SK-N-SH (cell line): ENCODE measurements around the gene TEPSIN. TPM values are rescaled to one million over a fixed set of nuclear protein-coding genes. Genes with fewer than 3 reads are reported as not detected.
A peak's percentile ranks its signal among the peaks of the same experiment; 100 is the strongest.

ENCODE experiments used
- CTCF ChIA-PET: fragments of 300-600, 350-600 bp; formaldehyde crosslinking; extraction: SDS; loops from one replicate; lab custom pipeline; 2021; lab: Yijun Ruan, JAX
- POLR2A ChIA-PET: fragments of 350-600 bp; sonication (Branson Sonifier 250); formaldehyde crosslinking; extraction: SDS; loops from one replicate; lab custom pipeline; 2020; ENCODE audit warnings: antibody characterized with exemption, inconsistent platforms; lab: Yijun Ruan, JAX
- DNase-seq: peaks from one replicate; pipeline ENCODE4 v3.0.0; 2012
- H2AFZ ChIP-seq: fragments of 200-600 bp; sonication (generic); 2 replicates; pipeline ENCODE4 v1.8.1; 2016; ENCODE audit warnings: antibody characterized with exemption, mild to moderate bottlenecking, low read depth
- H3F3A ChIP-seq: fragments of 200-600 bp; sonication (generic); replicated peaks from 2 replicates; pipeline ENCODE3; 2016; ENCODE audit warnings: antibody characterized with exemption, mild to moderate bottlenecking; ENCODE audit not compliant: insufficient read depth
- H3K27ac ChIP-seq, 2 experiments: fragments of 200-500 bp in 1 of 2; fragments of 200-600 bp in 1 of 2; sonication (Bioruptor generic) in 1 of 2; sonication (generic), shearing (Covaris generic) in 1 of 2; 2 replicates each; pipeline versions ENCODE4 v1.5.1 to v1.6.1; 2014 to 2016; ENCODE audit warnings: low read depth in 2 of 2, inconsistent platforms in 1 of 2, low read length in 1 of 2, mild to moderate bottlenecking in 1 of 2, mixed read lengths in 1 of 2
- H3K27me3 ChIP-seq: fragments of 200-600 bp; sonication (generic), shearing (Covaris generic); 2 replicates; pipeline ENCODE4 v1.6.1; 2016; ENCODE audit warnings: mixed run types; ENCODE audit not compliant: insufficient read depth
- H3K36me3 ChIP-seq, 2 experiments: fragments of 200-500 bp in 1 of 2; fragments of 200-600 bp in 1 of 2; sonication (Bioruptor generic) in 1 of 2; sonication (generic) in 1 of 2; replicated peaks in 1 of 2; 2 replicates each; pipeline versions ENCODE3 to v1.5.1; 2014 to 2016; ENCODE audit warnings: low read length in 1 of 2, mild to moderate bottlenecking in 1 of 2; ENCODE audit not compliant: insufficient read depth in 2 of 2, control insufficient read depth in 1 of 2
- H3K4me1 ChIP-seq, 2 experiments: fragments of 200-500 bp in 1 of 2; fragments of 200-600 bp in 1 of 2; sonication (Bioruptor generic) in 1 of 2; sonication (generic), shearing (Covaris generic) in 1 of 2; 2 replicates each; pipeline versions ENCODE4 v1.5.1 to v1.6.1; 2014 to 2016; ENCODE audit warnings: low read depth in 1 of 2, low read length in 1 of 2, mixed run types in 1 of 2; ENCODE audit not compliant: insufficient read depth in 2 of 2, control insufficient read depth in 1 of 2
- H3K4me2 ChIP-seq: fragments of 200-600 bp; sonication (generic), shearing (Covaris generic); 2 replicates; pipeline ENCODE4 v1.6.1; 2017; ENCODE audit warnings: mixed run types
- H3K4me3 ChIP-seq, 2 experiments: fragments of 200-500 bp in 1 of 2; fragments of 200-600 bp in 1 of 2; sonication (Bioruptor generic) in 1 of 2; sonication (generic), shearing (Covaris generic) in 1 of 2; 2 replicates each; pipeline versions ENCODE4 v1.5.1 to v1.8.1; 2014 to 2016; ENCODE audit warnings: low read depth in 2 of 2, inconsistent platforms in 1 of 2, low read length in 1 of 2, mild to moderate bottlenecking in 1 of 2, mixed read lengths in 1 of 2, moderate library complexity in 1 of 2
- H3K79me2 ChIP-seq: fragments of 200-600 bp; sonication (generic); 2 replicates; pipeline ENCODE4 v1.8.1; 2017; ENCODE audit warnings: mild to moderate bottlenecking; ENCODE audit not compliant: insufficient read depth
- H3K9ac ChIP-seq: fragments of 200-600 bp; sonication (generic); 2 replicates; pipeline ENCODE4 v1.6.1; 2017; ENCODE audit warnings: mixed run types
- H3K9me2 ChIP-seq: fragments of 200-600 bp; sonication (generic); 2 replicates; pipeline ENCODE4 v1.6.1; 2017; ENCODE audit warnings: mixed run types
- H3K9me3 ChIP-seq: fragments of 200-600 bp; sonication (generic); 2 replicates; pipeline ENCODE4 v1.6.1; 2017; ENCODE audit warnings: mixed run types, mild to moderate bottlenecking, moderate library complexity
- H4K20me1 ChIP-seq: fragments of 200-600 bp; sonication (generic); 2 replicates; pipeline ENCODE4 v1.6.1; 2017; ENCODE audit warnings: mild to moderate bottlenecking, mixed run types; ENCODE audit not compliant: insufficient read depth
- CTCF ChIP-seq: fragments of 200-600 bp; sonication (generic); IDR thresholded peaks from 2 replicates; pipeline ENCODE4 v1.6.1; 2017; ENCODE audit warnings: antibody characterized with exemption, mild to moderate bottlenecking, moderate library complexity
- EP300 ChIP-seq, 2 experiments: IDR thresholded peaks; 2 replicates each; pipeline versions ENCODE4 v1.4.0 to v1.6.1; 2012; ENCODE audit warnings: borderline replicate concordance in 1 of 2, low read depth in 1 of 2, low read length in 1 of 2
- FOSL2 ChIP-seq: IDR thresholded peaks from 2 replicates; pipeline ENCODE4 v1.4.0; 2012; ENCODE audit warnings: low read depth, mild to moderate bottlenecking, moderate library complexity, borderline replicate concordance
- FOXJ3 ChIP-seq: sonication (generic); formaldehyde crosslinking; IDR thresholded peaks from 2 replicates; pipeline ENCODE4 v1.5.1; 2020; ENCODE audit warnings: mild to moderate bottlenecking, missing genetic modification reagents
- MXI1 ChIP-seq: IDR thresholded peaks from 2 replicates; pipeline ENCODE4 v1.6.1; 2012; ENCODE audit warnings: mild to moderate bottlenecking, low read depth, low read length, improper control_type of control experiment
- NFIC ChIP-seq: IDR thresholded peaks from 2 replicates; pipeline ENCODE4 v1.4.0; 2012; ENCODE audit warnings: borderline replicate concordance
- NRF1 ChIP-seq: IDR thresholded peaks from 2 replicates; pipeline ENCODE4 v1.6.1; 2012; ENCODE audit warnings: low read depth, mild to moderate bottlenecking, low read length
- PBX3 ChIP-seq: IDR thresholded peaks from 2 replicates; pipeline ENCODE4; 2012
- RAD21 ChIP-seq: IDR thresholded peaks from 2 replicates; pipeline ENCODE4 v1.6.1; 2012; ENCODE audit warnings: mild to moderate bottlenecking, low read length
- RCOR1 ChIP-seq: fragments of 150-350 bp; IDR thresholded peaks from 2 replicates; pipeline ENCODE4 v1.6.1; 2017; ENCODE audit warnings: antibody characterized with exemption, low read length
- SMC3 ChIP-seq: IDR thresholded peaks from 2 replicates; pipeline ENCODE4 v1.6.1; 2012; ENCODE audit warnings: low read depth, low read length, improper control_type of control experiment
- USF2 ChIP-seq: fragments of 150-350 bp; IDR thresholded peaks from 2 replicates; pipeline ENCODE4 v1.6.1; 2017; ENCODE audit warnings: antibody characterized with exemption, low read length, low read depth, borderline replicate concordance
- ZBTB33 ChIP-seq: IDR thresholded peaks from 2 replicates; pipeline ENCODE4 v1.4.0; 2012; ENCODE audit warnings: low read depth, borderline replicate concordance
- WGBS: methylation state at CpG from one replicate; pipeline ENCODE4 v1.1.6; 2017; ENCODE audit warnings: low lambda C conversion rate; 5-methylcytosine and 5-hydroxymethylcytosine counted together
- polyA plus RNA-seq, 3 experiments: library from polyadenylated mRNA; depleted of rRNA; stranded (reverse); fragments of >200 nt; gene quantifications; 2 replicates each; pipeline ENCODE4 v1.2.3, GENCODE V29; 2012
- TF ChIP-seq, protein P1 (sequence below): IDR thresholded peaks from 2 replicates; pipeline ENCODE4 v1.6.1; 2012; ENCODE audit warnings: mild to moderate bottlenecking, low read depth, low read length, moderate library complexity

The TEPSIN gene
- polyA plus RNA-seq, 1 of the 3 experiments (the other 2 are of a cell fraction): 35.3 TPM

GRCh38 chr17:81259058-81259605 is 20.3 kb upstream of the TEPSIN start (continued):
- no peak for TF ChIP-seq ZBTB33
- no peak for TF ChIP-seq MXI1
- TF ChIP-seq, protein P1, sequence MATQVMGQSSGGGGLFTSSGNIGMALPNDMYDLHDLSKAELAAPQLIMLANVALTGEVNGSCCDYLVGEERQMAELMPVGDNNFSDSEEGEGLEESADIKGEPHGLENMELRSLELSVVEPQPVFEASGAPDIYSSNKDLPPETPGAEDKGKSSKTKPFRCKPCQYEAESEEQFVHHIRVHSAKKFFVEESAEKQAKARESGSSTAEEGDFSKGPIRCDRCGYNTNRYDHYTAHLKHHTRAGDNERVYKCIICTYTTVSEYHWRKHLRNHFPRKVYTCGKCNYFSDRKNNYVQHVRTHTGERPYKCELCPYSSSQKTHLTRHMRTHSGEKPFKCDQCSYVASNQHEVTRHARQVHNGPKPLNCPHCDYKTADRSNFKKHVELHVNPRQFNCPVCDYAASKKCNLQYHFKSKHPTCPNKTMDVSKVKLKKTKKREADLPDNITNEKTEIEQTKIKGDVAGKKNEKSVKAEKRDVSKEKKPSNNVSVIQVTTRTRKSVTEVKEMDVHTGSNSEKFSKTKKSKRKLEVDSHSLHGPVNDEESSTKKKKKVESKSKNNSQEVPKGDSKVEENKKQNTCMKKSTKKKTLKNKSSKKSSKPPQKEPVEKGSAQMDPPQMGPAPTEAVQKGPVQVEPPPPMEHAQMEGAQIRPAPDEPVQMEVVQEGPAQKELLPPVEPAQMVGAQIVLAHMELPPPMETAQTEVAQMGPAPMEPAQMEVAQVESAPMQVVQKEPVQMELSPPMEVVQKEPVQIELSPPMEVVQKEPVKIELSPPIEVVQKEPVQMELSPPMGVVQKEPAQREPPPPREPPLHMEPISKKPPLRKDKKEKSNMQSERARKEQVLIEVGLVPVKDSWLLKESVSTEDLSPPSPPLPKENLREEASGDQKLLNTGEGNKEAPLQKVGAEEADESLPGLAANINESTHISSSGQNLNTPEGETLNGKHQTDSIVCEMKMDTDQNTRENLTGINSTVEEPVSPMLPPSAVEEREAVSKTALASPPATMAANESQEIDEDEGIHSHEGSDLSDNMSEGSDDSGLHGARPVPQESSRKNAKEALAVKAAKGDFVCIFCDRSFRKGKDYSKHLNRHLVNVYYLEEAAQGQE: no peak
- TF ChIP-seq, all 33 proteins: peak for 0

GRCh38 chr17:81258292-81258691 is 19.4 kb upstream of the TEPSIN start:
- Histone ChIP-seq H3K36me3 (peaks cover 27 to 58% of the 10 kb centered on the region in 2 experiments), H2AFZ (no peak overlapping the region), H3K4me2 (no peak overlapping the region), H3K27me3 (no peaks in the 10 kb centered on the region), H3K79me2 (peaks cover 8% of the 10 kb centered on the region; the same call in 1 of the 2 replicates), H3K4me1 (peaks cover 0 to 15% of the 10 kb centered on the region in 2 experiments; a peak in 1 of 4 replicates), H3K27ac (peak overlapping the region in 1 of 2 experiments; percentile 41; a peak in 2 of 4 replicates), H3K9ac (no peak overlapping the region), H4K20me1 (peaks cover 10% of the 10 kb centered on the region; the same call in 1 of the 2 replicates), H3K9me3 (no peaks in the 10 kb centered on the region), H3F3A (no peaks in the 10 kb centered on the region), H3K4me3 (no peak overlapping the region), H3K9me2 (no peaks in the 10 kb centered on the region)
- CTCF ChIA-PET: interaction anchor here (0.5 to 11.3 kb wide), 47 partner anchors 10 to 303 kb away, joined by 3 to 140 read pairs (median 5); partner anchors contain the start of genes BAHCC1, NDUFAF8, SLC38A10 and TEPSIN
- 73% methylated on average over 10 of the region's 20 CpGs for WGBS
- peak; percentile 95 for DNase-seq
- TF ChIP-seq USF2: no peak
- peak; percentile 94 for TF ChIP-seq MXI1
- peak; percentile 53; the same call in 1 of the 2 replicates for TF ChIP-seq RCOR1
- TF ChIP-seq PBX3: no peak
- TF ChIP-seq FOSL2: no peak
- TF ChIP-seq EP300 (IDR thresholded peaks at IDR 0.05; ENCODE audit: borderline replicate concordance in 1 of 2, low read depth in 1 of 2, low read length in 1 of 2): peak in 1 of 2 experiments; percentile 29; a peak in 1 of 4 replicates
- peak; percentile 58 for TF ChIP-seq RAD21
- peak; percentile 20 for TF ChIP-seq CTCF
- peak; percentile 42; the same call in 1 of the 2 replicates for TF ChIP-seq SMC3
- no peak for TF ChIP-seq NFIC
- TF ChIP-seq ZBTB33: no peak
- TF ChIP-seq NRF1: no peak
- peak; percentile 69; the same call in 1 of the 2 replicates for TF ChIP-seq FOXJ3 (CRISPR knock-in tag)
- POLR2A ChIA-PET: interaction anchor here (0.7 to 1.2 kb wide), 4 partner anchors 64 to 227 kb away, joined by 3 to 4 read pairs (median 3); no protein-coding TSS in a partner anchor
